Measurements from ENCODE around the gene DAAM2.

DAAM2 gene

GRCh38 chr6:39791850-39792539 is at the start of gene DAAM2:
Gene DAAM2, plus strand, starts transcription at chr6:39792376. Its CDS starts 63,927 bp downstream, at chr6:39856303.
- peak in 1 of 2 experiments; percentile 19 for DNase-seq

GRCh38 chr6:39746795-39747194 is 45.4 kb upstream of the DAAM2 start:
- DNase-seq, result no peak

GRCh38 chr6:39752835-39753724 is 39.1 kb upstream of the DAAM2 start:
- no peak for DNase-seq

- no peak for DNase-seq
Measured at GRCh38 chr6:39753725-39754045, 38.5 kb upstream of the DAAM2 start.

GRCh38 chr6:39754514-39755115 is 37.6 kb upstream of the DAAM2 start:
- DNase-seq, result no peak

GRCh38 chr6:39755231-39755630 is 36.9 kb upstream of the DAAM2 start:
- DNase-seq, result no peak

- no peak for DNase-seq
Measured at GRCh38 chr6:39756582-39756981, 35.6 kb upstream of the DAAM2 start.

GRCh38 chr6:39758905-39759605 is 33.1 kb upstream of the DAAM2 start:
- no peak for DNase-seq

- DNase-seq, result no peak
Measured at GRCh38 chr6:39760226-39760952, 31.8 kb upstream of the DAAM2 start.

- no peak for DNase-seq
Measured at GRCh38 chr6:39765508-39766065, 26.6 kb upstream of the DAAM2 start.

- no peak for DNase-seq
Measured at GRCh38 chr6:39769012-39769411, 23.2 kb upstream of the DAAM2 start.

- DNase-seq, result no peak
Measured at GRCh38 chr6:39770446-39770845, 21.7 kb upstream of the DAAM2 start.

- DNase-seq, result no peak
Measured at GRCh38 chr6:39772559-39773273, 19.5 kb upstream of the DAAM2 start.

- no peak for DNase-seq
Measured at GRCh38 chr6:39773782-39774181, 18.4 kb upstream of the DAAM2 start.

- no peak for DNase-seq
Measured at GRCh38 chr6:39776581-39776980, 15.6 kb upstream of the DAAM2 start.

- no peak for DNase-seq
Measured at GRCh38 chr6:39777218-39777617, 15.0 kb upstream of the DAAM2 start.

GRCh38 chr6:39777661-39778060 is 14.5 kb upstream of the DAAM2 start:
- no peak for DNase-seq

- no peak for DNase-seq
Measured at GRCh38 chr6:39778581-39779255, 13.5 kb upstream of the DAAM2 start.

- DNase-seq, result no peak
Measured at GRCh38 chr6:39785281-39785680, 6.9 kb upstream of the DAAM2 start.

GRCh38 chr6:39786649-39787048 is 5.5 kb upstream of the DAAM2 start:
- no peak for DNase-seq

GRCh38 chr6:39787322-39787721 is 4.9 kb upstream of the DAAM2 start:
- no peak for DNase-seq
